ENCODE results near the gene SF3A1. TPM values are rescaled to one million over a fixed set of nuclear protein-coding genes. Genes with fewer than 3 reads are reported as not detected.

SF3A1 gene
- total RNA-seq, 1 experiment from 2014 or later, result 34.3 TPM

DNA sequence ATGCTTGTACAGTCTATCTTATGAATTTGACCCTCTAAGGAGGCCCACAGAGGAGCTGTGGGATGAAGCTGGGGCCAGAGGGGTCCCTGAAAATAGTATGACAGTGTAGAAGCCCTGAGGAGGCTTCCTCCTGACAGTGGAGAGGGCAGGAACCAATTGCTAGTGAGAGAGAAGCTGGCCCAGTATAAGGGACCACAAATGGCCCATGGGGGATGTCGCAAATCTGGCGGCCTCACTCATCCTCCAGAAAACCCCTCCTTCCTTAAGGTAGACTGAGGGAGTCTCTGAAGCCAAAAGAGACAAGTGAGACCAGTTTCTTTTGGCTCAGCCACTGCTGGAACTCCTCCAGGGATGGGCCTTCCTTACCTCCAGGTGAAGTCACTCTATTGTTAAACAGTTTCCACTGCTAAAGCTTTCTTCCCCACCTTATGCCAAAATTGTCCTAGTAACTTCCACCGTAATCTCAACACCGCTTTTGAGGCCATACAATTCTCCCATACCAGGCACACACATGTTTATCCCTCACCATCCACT lies 49.6 kb downstream of the SF3A1 start:
- DNase-seq (ENCODE audit: extremely low read depth, low read depth), result no peak

DNA sequence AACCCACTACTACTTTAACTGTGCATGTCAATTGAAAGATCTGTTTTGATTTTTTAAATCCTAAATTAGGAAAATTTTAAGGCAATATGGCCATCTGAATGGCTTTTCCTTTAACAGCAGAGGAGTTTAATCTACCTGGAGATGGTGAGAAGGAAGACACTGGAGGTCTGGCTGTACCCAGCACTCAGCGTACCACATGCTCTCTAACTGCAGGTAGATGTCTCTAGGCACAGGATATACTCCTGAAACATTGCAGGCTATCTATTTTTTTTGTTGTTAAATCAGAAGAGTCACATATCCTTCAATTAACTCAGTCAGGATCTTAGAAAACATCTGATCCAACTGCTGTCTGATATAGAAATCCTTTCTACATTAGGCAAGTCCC lies 50.1 kb downstream of the SF3A1 start:
- DNase-seq (ENCODE audit: extremely low read depth, low read depth), result no peak

DNA sequence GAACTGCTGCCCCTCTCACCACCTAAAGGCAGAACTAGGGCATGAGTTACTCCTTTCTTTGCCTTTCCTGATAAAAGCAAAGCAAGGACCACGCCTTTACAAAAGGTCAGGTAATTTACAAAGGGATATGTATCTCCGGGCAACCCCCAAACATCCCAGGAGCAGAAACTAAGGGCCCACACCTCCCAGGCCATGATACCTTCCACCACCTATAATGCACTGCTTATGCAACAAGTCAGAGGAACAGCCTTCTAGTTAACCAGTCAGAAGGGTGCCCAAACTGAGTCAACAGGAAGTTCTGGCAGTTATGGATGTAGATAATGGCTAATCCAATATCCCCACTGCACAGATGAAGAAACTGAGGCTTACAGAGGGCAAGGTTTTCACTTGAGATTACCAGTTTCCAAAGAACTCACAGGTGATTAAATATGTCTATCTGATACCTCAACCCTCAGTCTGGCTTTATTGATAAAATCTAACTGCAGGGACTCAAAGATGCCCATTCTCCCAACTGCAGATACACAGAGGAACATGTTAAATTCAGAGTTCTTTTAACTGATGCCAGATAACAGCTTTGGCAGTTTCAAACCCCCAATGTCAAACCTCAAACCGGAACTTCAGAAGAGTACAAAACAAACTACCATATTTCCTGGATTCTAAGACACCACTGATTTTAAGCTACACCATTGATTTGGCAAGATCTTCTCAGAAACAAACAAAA lies 50.6 kb downstream of the SF3A1 start:
- DNase-seq (ENCODE audit: extremely low read depth, low read depth), result no peak

DNA sequence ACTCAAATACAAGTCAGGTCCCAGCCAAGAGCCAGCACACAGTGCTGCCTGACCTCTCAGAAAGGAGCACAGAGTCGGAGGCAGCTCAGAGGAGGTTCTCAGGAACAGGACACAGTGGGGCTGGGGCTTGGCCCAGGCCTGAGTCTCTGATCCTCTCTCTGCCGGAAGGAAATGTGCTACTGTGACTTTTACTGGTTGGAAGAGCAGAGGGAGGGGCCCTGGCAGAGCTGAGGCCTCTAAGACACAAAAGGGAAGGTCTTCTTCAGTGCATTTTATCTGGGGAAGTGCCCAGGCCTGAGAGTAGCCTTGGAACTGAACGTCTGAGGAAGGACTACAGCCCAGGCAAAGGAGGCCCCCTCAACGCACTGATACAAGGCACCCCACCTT lies 51.2 kb downstream of the SF3A1 start:
- DNase-seq (ENCODE audit: extremely low read depth, low read depth), result no peak

DNA sequence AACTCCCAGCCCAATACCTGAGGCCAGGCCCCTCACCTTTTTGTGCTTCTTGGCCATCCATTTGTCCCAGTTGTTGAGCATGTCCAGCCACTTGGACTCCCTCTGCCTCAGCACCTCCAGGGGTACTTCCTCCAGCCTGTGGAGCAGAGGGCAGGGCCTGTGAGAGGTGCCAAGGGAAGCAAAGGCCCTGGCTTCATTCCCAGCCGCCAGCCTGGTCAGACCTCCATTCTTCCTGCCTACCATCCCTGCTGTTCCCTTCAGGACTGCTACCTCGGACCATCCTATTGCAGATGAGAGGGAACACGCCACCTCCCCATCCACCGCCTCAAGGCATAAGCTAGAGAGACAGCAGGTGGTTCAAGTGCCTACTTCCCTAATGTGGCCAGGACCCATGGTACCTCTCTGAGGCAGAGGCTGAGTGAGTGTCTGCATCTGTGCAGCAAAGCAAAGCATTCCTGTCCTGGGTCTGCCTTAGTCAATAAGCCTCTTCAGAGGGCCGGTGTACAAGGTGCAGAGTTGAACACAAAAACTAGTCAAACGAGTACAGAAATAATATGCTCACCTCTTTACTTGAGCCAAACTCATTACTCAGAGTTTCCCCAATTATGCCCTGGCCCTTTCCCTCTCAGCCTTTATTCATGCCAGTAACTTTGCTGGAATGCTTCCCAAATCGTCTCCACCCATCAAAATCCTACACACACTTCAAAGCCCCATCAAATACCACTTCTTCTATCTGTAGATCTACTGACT lies 52.0 kb downstream of the SF3A1 start:
- DNase-seq (ENCODE audit: extremely low read depth, low read depth), result no peak

DNA sequence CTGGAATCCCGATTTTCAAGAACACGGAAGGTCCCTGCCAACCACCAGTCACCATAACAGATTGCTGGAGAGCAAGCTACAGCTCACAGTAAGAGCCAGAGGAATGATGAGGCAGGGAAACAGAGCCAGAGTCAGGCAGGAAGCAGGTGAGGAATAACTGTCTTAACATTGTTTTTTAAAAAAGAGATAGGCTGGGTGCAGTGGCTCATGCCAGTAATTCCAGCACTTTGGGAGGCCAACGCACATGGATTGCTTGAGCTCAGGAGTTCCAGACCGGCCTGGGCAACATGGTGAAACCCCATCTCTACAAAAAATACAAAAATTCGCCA lies 53.9 kb downstream of the SF3A1 start:
- DNase-seq (ENCODE audit: extremely low read depth, low read depth), result no peak

DNA sequence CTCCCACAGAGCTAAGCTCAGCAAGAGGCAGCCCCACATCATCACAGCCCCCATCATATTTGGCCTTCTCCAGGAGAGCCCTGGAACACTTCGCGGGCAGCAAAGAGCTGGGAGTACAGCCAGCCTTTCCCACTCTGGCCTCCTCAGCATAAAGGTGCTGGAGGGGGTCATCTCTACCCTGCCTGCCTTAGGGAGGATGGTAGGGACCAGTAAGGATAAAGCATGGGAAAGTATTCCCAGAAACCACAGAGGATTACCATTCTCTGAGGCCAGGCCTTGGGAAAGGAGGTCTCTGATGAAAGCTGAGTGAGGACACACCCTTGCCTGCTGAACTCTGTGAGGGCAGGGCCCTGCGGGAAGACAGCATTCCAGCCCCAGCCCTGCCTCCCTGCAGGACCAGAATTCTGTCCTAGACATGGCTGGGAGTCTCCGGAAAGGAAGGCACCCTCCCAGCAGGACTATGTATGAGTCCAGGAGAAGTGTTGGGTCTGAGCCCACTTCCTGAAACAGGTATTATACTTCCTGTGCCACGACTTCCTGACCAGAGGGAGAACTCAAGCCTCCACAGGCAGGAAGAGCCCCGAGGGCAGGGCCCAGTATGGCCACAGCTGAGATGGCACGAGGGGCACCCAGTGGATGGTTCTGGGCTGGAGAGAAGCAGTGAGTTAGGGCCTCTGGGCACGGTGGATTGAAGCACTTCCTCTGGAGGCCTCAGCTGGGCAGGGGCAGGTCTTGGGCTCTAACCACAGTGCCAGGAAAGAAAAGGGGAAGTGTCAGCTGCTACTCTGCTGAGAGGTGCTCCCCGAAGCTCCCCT lies 54.5 kb downstream of the SF3A1 start:
- no peak for DNase-seq (ENCODE audit: extremely low read depth, low read depth)

DNA sequence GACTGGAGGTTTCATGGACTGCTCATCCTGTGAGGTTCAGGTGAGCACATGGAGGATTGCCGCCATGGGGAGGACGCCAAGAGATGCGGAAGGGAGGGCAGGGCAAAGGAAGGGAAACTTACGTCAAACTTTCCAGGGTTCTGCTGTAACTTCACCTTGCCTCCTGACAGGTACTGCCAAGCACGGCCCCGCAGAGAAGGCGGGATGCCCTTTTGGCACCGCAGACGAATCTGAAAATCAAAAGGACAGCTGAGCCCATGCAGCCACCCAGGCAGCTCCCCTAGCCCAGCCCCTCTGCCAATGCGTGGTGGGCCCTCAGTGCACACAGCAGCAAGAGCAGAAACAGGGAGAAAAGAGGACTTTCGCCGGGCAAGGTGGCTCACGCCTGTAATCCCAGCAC lies 57.4 kb downstream of the SF3A1 start:
- DNase-seq (ENCODE audit: extremely low read depth, low read depth), result no peak

DNA sequence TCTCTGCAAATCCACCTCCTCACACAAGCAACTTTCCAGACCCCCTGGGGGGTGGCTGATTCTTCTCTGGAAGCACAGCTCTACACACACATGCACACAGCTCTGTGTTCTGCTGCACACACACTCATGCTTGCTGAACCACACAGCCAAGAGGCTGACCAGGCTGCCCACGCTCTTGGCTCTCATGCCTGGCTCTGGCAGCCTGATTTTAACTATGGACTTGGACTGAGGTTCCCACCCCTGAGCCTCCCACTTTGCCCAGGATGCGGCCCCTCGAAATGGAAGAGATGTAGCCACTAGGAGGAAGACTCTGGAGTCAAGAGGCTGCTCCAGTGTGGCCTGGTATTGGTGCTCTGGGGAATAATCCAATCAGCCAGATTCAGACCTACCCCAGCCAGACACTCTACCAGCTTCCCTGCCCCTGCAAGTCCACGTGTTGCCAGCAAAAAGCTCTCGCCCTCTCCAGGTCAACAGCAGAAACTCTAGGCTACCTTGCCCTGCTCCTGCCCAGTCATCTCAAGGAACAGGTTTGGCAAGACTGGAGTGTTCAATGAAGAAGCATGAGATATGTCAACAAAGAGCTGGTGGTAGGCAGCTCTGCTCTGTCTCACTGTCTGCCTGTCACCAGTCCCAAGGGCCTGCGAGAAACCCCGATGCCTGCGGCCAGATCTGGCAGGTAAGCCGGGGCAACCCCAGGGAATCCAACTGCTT lies 58.5 kb downstream of the SF3A1 start:
- no peak for DNase-seq (ENCODE audit: extremely low read depth, low read depth)

DNA sequence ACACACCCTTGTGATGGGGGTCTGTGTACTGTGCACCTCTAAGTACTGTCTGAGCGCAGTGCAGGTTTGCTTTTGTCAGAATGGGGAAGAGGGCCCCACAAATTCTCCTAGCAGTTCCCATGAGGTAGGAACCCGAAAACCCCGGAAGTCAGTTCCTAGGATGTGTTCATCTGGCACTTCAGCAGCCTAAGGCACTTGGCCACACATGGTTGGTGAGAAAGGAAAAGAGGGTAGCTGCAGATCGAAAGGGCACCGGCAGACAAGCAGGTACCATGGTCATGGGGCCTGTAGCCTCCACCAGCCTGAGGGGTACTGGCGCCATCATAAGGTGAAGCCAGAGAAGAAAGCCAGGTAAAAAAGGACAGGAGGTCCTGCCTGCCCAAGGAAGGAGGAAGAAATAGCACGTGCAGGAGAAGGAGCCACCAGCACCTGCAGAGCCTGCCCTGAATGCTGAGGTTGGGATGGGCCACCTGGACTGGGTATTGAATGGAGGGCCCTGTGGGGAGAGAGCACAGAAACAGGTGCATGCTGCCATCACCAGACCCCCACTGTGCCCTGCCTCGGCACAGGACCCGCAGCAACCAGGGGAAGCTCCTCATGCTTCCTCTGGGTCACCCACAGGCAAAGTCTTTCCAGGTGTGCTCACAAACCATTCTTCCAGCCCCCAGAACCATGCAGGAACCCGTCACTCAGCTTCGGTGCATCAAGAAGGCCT lies 59.3 kb downstream of the SF3A1 start:
- no peak for DNase-seq (ENCODE audit: extremely low read depth, low read depth)

DNA sequence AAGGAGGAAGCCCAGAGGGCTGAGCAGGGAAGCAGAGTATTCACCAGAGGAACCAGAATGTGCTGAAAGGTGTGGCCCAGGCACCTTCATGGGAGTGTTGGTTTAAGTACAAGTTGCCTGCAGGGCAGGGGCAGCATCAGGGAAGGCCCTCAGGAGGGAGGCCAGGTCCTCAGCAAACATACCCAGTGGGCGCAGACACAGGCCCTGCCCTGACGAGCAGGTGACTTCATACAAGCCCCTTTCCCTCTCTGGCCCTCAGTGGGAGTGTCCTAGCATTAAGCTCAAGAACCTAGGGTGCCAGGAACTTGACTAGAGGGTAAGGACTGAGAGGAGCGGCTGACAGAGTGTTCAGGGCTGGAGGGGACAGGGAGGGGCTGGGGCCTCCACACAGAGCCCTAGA lies 59.9 kb downstream of the SF3A1 start:
- DNase-seq (ENCODE audit: extremely low read depth, low read depth), result no peak

DNA sequence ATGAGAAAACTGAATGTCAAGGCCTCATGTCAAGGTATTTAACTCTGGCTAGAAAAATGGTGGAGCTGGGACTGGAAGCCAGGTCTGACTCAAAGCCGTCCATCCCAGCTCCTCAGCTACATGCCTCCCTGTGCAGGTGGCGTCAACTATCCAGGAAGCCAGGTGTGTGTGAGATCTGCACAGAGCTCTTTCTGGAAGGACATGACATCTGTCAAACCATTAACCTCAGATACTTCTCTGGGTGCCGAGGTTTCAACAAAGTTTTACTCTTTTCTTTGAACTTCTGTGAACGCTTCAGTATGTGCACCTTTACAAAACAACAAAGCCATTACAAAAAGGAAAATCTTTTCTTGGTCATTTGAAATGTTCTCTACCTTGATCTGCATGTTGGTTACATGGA lies 60.4 kb downstream of the SF3A1 start:
- no peak for DNase-seq (ENCODE audit: extremely low read depth, low read depth)

DNA sequence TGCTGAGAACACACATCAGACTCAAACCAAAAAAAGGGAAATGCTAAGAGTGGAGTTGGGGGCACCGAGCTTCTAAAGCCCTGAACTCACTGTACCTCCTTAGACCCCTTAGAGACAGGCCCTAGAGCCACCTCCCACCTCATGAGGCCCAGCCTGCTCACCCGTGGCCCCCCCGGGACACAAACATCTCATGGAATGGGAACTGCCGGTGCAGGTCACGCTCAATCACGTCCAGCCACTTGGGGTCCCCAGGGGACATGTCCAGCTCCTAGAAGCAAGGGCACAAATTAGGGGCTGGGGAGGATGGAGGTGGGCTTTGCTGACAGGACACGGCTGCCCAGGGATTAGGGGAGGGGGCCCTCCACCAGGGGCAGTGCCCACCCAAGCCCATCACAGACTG lies 61.1 kb downstream of the SF3A1 start:
- no peak for DNase-seq (ENCODE audit: extremely low read depth, low read depth)

DNA sequence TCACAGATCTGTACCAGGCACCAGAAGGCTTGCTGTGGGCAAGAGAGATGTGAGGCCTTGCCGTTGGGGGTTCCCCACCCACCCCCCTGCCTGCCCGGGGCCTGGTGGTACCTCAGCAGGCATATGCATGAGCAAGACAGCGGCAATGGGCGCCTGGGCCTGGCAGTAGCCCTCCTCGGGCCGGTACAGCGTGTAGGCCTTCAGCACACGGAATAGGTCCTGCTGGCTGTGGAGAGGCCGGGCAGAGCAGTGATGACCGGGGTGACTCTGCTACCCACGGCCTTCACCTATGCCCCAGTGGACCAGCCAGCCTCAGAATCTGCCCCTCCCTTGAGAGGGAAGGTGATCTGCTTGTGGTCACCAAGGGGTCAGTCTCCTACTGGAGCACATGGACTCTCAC lies 61.9 kb downstream of the SF3A1 start:
- DNase-seq (ENCODE audit: extremely low read depth, low read depth), result no peak

DNA sequence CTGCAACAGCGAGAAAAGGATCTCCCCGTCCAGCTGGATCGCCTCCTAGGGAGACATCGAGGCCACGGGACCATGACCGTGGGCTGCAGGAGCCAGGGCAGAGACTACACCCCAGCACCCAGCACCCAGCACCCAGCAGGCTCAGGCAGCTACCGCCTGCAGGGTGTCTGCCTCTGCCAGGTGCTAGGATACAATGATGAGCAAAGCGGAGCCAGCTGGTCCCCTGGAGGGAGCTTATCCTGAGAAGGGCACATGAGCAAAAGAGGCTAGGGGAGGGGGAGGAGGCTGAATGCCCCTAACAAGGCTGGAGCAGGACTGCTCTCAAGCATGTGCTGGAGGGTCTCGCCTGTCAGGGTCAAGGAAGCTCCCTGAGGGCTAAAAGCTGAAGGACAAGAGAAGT lies 62.6 kb downstream of the SF3A1 start:
- DNase-seq (ENCODE audit: extremely low read depth, low read depth), result no peak

DNA sequence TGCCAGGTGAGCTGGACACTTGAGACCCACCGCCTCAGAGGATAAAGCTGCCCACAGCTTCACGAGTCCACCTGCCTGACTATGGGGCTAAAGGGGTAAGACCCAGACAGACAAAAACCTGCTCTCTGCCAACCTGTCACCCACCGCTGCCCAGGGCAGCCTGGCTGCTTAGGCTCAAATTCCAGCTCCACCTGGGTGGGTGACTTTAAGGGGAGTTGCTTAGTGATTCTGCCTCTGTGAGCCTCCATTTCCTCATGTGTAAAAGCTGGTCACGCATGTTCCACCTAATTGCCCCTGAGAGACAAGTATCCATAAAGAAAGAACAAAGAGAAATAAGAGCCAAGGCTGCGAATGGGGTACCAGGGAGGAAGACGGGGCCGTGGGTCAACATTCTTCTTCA lies 63.7 kb downstream of the SF3A1 start:
- DNase-seq (ENCODE audit: extremely low read depth, low read depth), result no peak

DNA sequence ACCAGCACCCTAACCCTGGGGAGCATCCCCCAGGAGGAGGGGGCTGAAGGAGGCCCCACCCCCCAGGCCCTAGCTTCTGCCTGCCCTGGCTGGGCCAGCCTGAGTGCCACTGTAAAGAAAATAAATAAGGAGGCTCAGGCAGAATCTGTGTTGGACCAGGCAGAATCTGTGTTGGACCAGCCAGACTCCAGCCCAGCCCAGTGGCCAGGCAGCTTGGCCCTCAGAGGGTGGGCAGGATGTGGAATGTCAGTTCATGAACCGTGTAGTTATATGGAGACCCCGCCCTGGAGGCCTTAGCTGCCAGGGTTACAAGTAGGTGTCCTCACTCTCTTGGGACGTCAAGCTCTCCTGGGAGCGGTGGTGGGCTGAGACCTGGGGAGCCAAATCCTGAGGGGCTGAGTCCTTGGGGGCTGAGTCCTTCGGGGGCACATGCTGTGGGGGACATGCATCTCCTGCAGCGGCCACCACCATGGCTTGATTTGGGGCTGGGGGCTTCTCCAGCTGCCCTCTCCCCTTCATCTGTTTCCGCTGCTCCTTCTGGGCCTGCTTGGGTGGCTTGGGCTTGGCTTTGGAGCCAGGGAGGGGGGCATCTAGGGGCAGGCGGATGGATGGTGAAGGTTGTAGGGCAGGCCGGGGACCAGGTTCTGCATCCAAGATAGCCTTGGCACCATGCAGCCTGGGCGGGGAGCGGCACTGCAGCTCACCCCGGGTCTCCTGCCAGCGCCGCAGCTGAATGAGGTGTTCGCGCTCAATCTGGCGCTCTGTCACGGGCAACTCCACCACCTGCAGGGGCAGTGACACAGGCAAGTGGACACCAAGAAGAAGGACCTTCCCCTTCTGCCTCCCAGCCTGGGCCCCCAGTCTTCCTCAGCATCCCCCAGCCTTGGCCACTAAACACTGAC lies 64.4 kb downstream of the SF3A1 start:
- no peak for DNase-seq (ENCODE audit: extremely low read depth, low read depth)

DNA sequence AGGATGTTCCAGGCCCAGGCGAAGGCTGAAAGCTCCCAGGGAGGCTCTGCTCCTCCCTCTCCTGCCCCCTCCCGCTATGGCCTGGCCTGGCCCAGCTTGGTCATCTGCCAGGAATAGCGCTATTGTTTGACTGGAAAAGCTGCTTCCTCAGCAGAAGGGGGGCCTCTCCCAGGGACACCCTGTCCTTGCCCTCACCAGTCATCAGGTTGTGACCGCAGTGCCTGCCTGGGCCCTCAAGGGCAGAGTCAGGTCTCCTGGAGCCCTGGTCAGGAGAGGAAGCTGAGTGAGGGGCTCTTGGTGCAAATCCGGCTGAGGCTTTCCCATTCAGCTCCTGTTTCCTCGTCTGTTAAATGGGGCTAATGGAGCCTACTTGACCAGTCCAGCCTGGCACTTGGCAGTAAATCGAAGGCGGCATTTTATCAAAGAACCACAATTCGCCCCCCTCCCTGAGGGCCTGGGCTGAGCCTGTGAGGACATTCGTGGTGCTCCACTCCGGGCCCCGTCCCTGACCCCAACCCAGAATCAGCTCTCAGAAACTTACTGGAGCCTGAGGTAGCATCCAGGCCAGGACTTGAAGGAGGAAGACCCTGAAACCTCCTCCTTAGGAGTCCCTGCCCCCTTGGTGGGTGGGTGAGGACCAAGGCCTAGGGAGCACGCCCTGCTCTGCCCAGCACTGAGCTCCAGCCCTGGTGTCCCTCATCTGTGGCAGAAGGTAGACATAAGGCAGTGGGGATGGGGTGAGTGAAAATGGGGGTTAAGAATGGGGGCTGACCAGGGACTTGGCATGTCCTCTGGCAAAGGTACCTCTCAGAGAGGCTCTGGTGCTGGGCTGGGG lies 65.4 kb downstream of the SF3A1 start:
- DNase-seq (ENCODE audit: extremely low read depth, low read depth), result no peak
